PC-9 (cell line): ENCODE measurements around the gene KCNG1.

Experiments used
- CTCF ChIP-seq: fragments of 200-600 bp; sonication (generic); conservative IDR thresholded peaks from 2 replicates; pipeline ENCODE4 v1.6.1; 2017; ENCODE audit warnings: mixed run types, antibody characterized with exemption, mild to moderate bottlenecking, moderate library complexity
- EZH2 ChIP-seq: fragments of 200-600 bp; sonication (generic); IDR thresholded peaks from 2 replicates; pipeline ENCODE4 v1.8.0; 2017; ENCODE audit warnings: antibody characterized with exemption, low read depth

GRCh38 chr20:50980071-50980681 is 42.7 kb downstream of the KCNG1 start:
- no peak for TF ChIP-seq CTCF
- TF ChIP-seq EZH2 = no peak
